Sigmoid colon (tissue), 4 donors: Measurements from ENCODE around the gene LIPF.

Experiments
- CTCF ChIP-seq, 4 experiments: fragments of 450-650 bp in 3 of 4; fragments of 200-600 bp in 1 of 4; IDR thresholded peaks; one replicate each; pipeline ENCODE4 v1.5.1; 2016 to 2019; ENCODE audit warnings: antibody characterized with exemption in 4 of 4, mild to moderate bottlenecking in 3 of 4, moderate library complexity in 2 of 4
- EP300 ChIP-seq, 4 donors: sonication (generic); formaldehyde crosslinking; IDR thresholded peaks; one replicate each; pipeline ENCODE4 v1.6.1; 2017; ENCODE audit warnings: antibody characterized with exemption in 4 of 4
- POLR2A ChIP-seq, 2 donors: fragments of 450-650 bp; IDR thresholded peaks; one replicate each; pipeline ENCODE4 v1.6.1; 2016; ENCODE audit warnings: antibody characterized with exemption in 2 of 2, mild to moderate bottlenecking in 2 of 2, moderate library complexity in 2 of 2
- POLR2AphosphoS5 ChIP-seq, 4 donors: sonication (generic); formaldehyde crosslinking; IDR thresholded peaks; one replicate each; pipeline ENCODE4 v1.6.1; 2017; ENCODE audit warnings: antibody characterized with exemption in 4 of 4

- no peak for TF ChIP-seq POLR2AphosphoS5 (IDR thresholded peaks at IDR 0.05)
- no peak for TF ChIP-seq CTCF (IDR thresholded peaks at IDR 0.05)
- TF ChIP-seq POLR2A (IDR thresholded peaks at IDR 0.05) = no peak
- TF ChIP-seq EP300 (IDR thresholded peaks at IDR 0.05) = no peak
Measured at GRCh38 chr10:88693392-88694020, 29.3 kb downstream of the LIPF start.
